Ishikawa (cell line): ENCODE measurements around the gene C19orf67.

ENCODE experiments used
- EGR1 ChIP-seq: IDR thresholded peaks from 2 replicates; pipeline ENCODE4 v1.6.1; 2012
- EP300 ChIP-seq: IDR thresholded peaks from 2 replicates; pipeline ENCODE4 v1.6.1; 2012; ENCODE audit warnings: borderline replicate concordance
- RAD21 ChIP-seq: IDR thresholded peaks from 2 replicates; pipeline ENCODE4 v1.6.1; 2012; ENCODE audit warnings: low read depth
- REST ChIP-seq: IDR thresholded peaks from 2 replicates; pipeline ENCODE4 v1.6.1; 2012; ENCODE audit warnings: low read depth, mild to moderate bottlenecking
- YY1 ChIP-seq: IDR thresholded peaks from 2 replicates; pipeline ENCODE4 v1.6.1; 2012; ENCODE audit warnings: low read depth

- TF ChIP-seq RAD21 (no peak), EP300 (no peak), YY1 (no peak), REST (no peak), EGR1 (no peak)
Measured at GRCh38 chr19:14115756-14116155, 30.2 kb upstream of the C19orf67 start.
